ENCODE data around the gene CNGA3. TPM values are rescaled to one million over a fixed set of nuclear protein-coding genes. Genes with fewer than 3 reads are reported as not detected.

The CNGA3 gene
- total and polyA plus RNA-seq, 4 experiments from 2014 or later, result not detected

- peaks cover 0 to 3% (median 1%) of the 10 kb centered on the region in 4 donors for H3K4me1 Mint-ChIP-seq
- no peak overlapping the region for H3K4me3 Mint-ChIP-seq
- ChIA-PET POLR2A (ENCODE audit: partially characterized antibody) (no interaction called here), CTCF (ENCODE audit: partially characterized antibody) (interaction anchor here (8.6 kb wide), 1 partner anchor 576 kb away, joined by 71 read pairs; no protein-coding TSS in a partner anchor)
- Histone ChIP-seq H3K9me3 (ENCODE audit: control insufficient read depth in 1 of 2, low read length in 2 of 2) (no peaks in the 10 kb centered on the region), H3K27ac (ENCODE audit: low read depth, low read length) (no peak overlapping the region), H3K4me3 (ENCODE audit: low read length in 2 of 2) (no peak overlapping the region), H3K36me3 (ENCODE audit: insufficient read depth, low read length) (no peaks in the 10 kb centered on the region), H3K27me3 (ENCODE audit: insufficient read depth, low read length) (no peaks in the 10 kb centered on the region), H3K4me1 (ENCODE audit: insufficient read depth, low read length) (no peaks in the 10 kb centered on the region)
- intact Hi-C loops (cut with micrococcal nuclease), result no loop called here
- H3K27ac Mint-ChIP-seq, result no peak overlapping the region
- H3K36me3 Mint-ChIP-seq, result no peaks in the 10 kb centered on the region
- DNase-seq, result no peak
- H3K27me3 Mint-ChIP-seq, result peaks cover 0 to 14% of the 10 kb centered on the region in 2 donors
- no peaks in the 10 kb centered on the region for H3K9me3 Mint-ChIP-seq
These were observed 35.8 kb downstream of the CNGA3 start for GRCh38 chr2:98382086-98382485.

- no peak overlapping the region for H3K4me3 ChIP-seq (ENCODE audit: low read length in 2 of 2)
- no peaks in the 10 kb centered on the region for H3K36me3 ChIP-seq (ENCODE audit: insufficient read depth, low read length)
- peaks cover 0 to 3% (median 1%) of the 10 kb centered on the region in 4 donors for H3K4me1 Mint-ChIP-seq
- ChIA-PET POLR2A (ENCODE audit: partially characterized antibody) (no interaction called here), CTCF (ENCODE audit: partially characterized antibody) (interaction anchor here (8.6 kb wide), 1 partner anchor 576 kb away, joined by 71 read pairs; no protein-coding TSS in a partner anchor)
- no peaks in the 10 kb centered on the region for H3K4me1 ChIP-seq (ENCODE audit: insufficient read depth, low read length)
- no peaks in the 10 kb centered on the region for H3K9me3 ChIP-seq (ENCODE audit: control insufficient read depth in 1 of 2, low read length in 2 of 2)
- H3K27me3 ChIP-seq (ENCODE audit: insufficient read depth, low read length), result no peaks in the 10 kb centered on the region
- DNase-seq, result no peak
- intact Hi-C loops (cut with micrococcal nuclease), result no loop called here
- H3K27ac Mint-ChIP-seq, result no peak overlapping the region
- H3K4me3 Mint-ChIP-seq, result no peak overlapping the region
- H3K27ac ChIP-seq (ENCODE audit: low read depth, low read length), result no peak overlapping the region
- no peaks in the 10 kb centered on the region for H3K9me3 Mint-ChIP-seq
- H3K36me3 Mint-ChIP-seq, result no peaks in the 10 kb centered on the region
- H3K27me3 Mint-ChIP-seq, result peaks cover 0 to 13% of the 10 kb centered on the region in 2 donors
These were observed 36.5 kb downstream of the CNGA3 start for GRCh38 chr2:98382739-98383138.

GRCh38 chr2:98383166-98383565 is 36.9 kb downstream of the CNGA3 start:
- intact Hi-C loops (cut with micrococcal nuclease), result no loop called here
- CTCF ChIA-PET (ENCODE audit: partially characterized antibody), result interaction anchor here (3.1 to 8.6 kb wide), 2 partner anchors 573 to 577 kb away, joined by 19 to 71 read pairs; no protein-coding TSS in a partner anchor
- Histone ChIP-seq H3K36me3 (ENCODE audit: insufficient read depth, low read length) (no peaks in the 10 kb centered on the region), H3K27me3 (ENCODE audit: insufficient read depth, low read length) (no peaks in the 10 kb centered on the region), H3K4me1 (ENCODE audit: insufficient read depth, low read length) (no peaks in the 10 kb centered on the region), H3K9me3 (ENCODE audit: control insufficient read depth in 1 of 2, low read length in 2 of 2) (no peaks in the 10 kb centered on the region), H3K27ac (ENCODE audit: low read depth, low read length) (no peak overlapping the region), H3K4me3 (ENCODE audit: low read length in 2 of 2) (no peak overlapping the region)
- no peak for DNase-seq
- POLR2A ChIA-PET (ENCODE audit: partially characterized antibody), result no interaction called here
- Mint-ChIP-seq H3K4me3 (no peak overlapping the region), H3K36me3 (no peaks in the 10 kb centered on the region), H3K27me3 (peaks cover 0 to 12% of the 10 kb centered on the region in 2 donors), H3K4me1 (peaks cover 0 to 3% (median 1%) of the 10 kb centered on the region in 4 donors), H3K9me3 (no peaks in the 10 kb centered on the region), H3K27ac (peak overlapping the region in 1 of 7 donors; percentile 60)

- peaks cover 0 to 3% (median 1%) of the 10 kb centered on the region in 4 donors for H3K4me1 Mint-ChIP-seq
- no peaks in the 10 kb centered on the region for H3K27me3 ChIP-seq (ENCODE audit: insufficient read depth, low read length)
- no peaks in the 10 kb centered on the region for H3K9me3 Mint-ChIP-seq
- H3K36me3 Mint-ChIP-seq, result no peaks in the 10 kb centered on the region
- H3K4me3 ChIP-seq (ENCODE audit: low read length in 2 of 2), result no peak overlapping the region
- intact Hi-C loops (cut with micrococcal nuclease), result loop anchor here (1.0 kb wide), 2 partner anchors 579 to 795 kb away; no protein-coding TSS in a partner anchor
- peak; percentile 50 to 62 (median 53) for DNase-seq
- no peak overlapping the region for H3K27ac ChIP-seq (ENCODE audit: low read depth, low read length)
- peaks cover 0 to 10% of the 10 kb centered on the region in 2 donors for H3K27me3 Mint-ChIP-seq
- ChIA-PET CTCF (ENCODE audit: partially characterized antibody) (interaction anchor here (1.0 to 8.6 kb wide), 9 partner anchors 10 to 689 kb away, joined by 3 to 71 read pairs (median 4); no protein-coding TSS in a partner anchor), POLR2A (ENCODE audit: partially characterized antibody) (no interaction called here)
- no peak overlapping the region for H3K27ac Mint-ChIP-seq
- no peaks in the 10 kb centered on the region for H3K4me1 ChIP-seq (ENCODE audit: insufficient read depth, low read length)
- H3K9me3 ChIP-seq (ENCODE audit: control insufficient read depth in 1 of 2, low read length in 2 of 2), result no peaks in the 10 kb centered on the region
- H3K4me3 Mint-ChIP-seq, result peak overlapping the region in 1 of 8 donors; percentile 49
- no peaks in the 10 kb centered on the region for H3K36me3 ChIP-seq (ENCODE audit: insufficient read depth, low read length)
These were observed 38.9 kb downstream of the CNGA3 start for GRCh38 chr2:98385050-98385699.

GRCh38 chr2:98387478-98387877 is 41.2 kb downstream of the CNGA3 start:
- Mint-ChIP-seq H3K27me3 (peaks cover 0 to 7% of the 10 kb centered on the region in 2 donors), H3K36me3 (no peaks in the 10 kb centered on the region), H3K4me3 (no peak overlapping the region), H3K27ac (no peak overlapping the region), H3K4me1 (peaks cover 0 to 3% (median 1%) of the 10 kb centered on the region in 4 donors), H3K9me3 (no peaks in the 10 kb centered on the region)
- Histone ChIP-seq H3K4me1 (ENCODE audit: insufficient read depth, low read length) (no peaks in the 10 kb centered on the region), H3K9me3 (ENCODE audit: control insufficient read depth in 1 of 2, low read length in 2 of 2) (no peaks in the 10 kb centered on the region), H3K27ac (ENCODE audit: low read depth, low read length) (no peak overlapping the region), H3K36me3 (ENCODE audit: insufficient read depth, low read length) (no peaks in the 10 kb centered on the region), H3K4me3 (ENCODE audit: low read length in 2 of 2) (no peak overlapping the region), H3K27me3 (ENCODE audit: insufficient read depth, low read length) (no peaks in the 10 kb centered on the region)
- POLR2A ChIA-PET (ENCODE audit: partially characterized antibody), result no interaction called here
- intact Hi-C loops (cut with micrococcal nuclease), result no loop called here
- CTCF ChIA-PET (ENCODE audit: partially characterized antibody), result interaction anchor here (8.6 kb wide), 1 partner anchor 581 kb away, joined by 71 read pairs; no protein-coding TSS in a partner anchor
- DNase-seq, result no peak

DNA sequence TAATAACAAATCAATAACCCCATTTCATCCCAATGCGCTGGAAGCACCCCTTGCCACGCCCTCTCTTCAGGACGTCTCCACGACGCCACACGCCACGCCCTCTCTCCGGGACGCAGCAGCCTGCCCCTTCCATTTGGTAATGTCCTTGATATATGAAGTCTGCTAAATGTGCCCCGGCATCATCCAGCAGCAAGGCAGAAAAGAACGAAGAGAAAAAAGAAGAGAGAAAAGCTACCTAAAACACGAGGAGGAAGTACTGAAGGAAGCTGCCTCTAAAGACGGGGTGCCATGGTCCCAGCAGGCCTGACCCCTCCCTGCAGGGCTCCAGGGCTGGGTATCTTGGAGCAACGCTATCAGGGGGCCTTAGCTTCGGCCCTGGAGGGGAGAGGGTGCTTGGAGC is 41.8 kb downstream of the CNGA3 start:
- no peak overlapping the region for H3K4me3 ChIP-seq (ENCODE audit: low read length in 2 of 2)
- no peaks in the 10 kb centered on the region for H3K27me3 ChIP-seq (ENCODE audit: insufficient read depth, low read length)
- H3K27ac Mint-ChIP-seq, result no peak overlapping the region
- H3K9me3 ChIP-seq (ENCODE audit: control insufficient read depth in 1 of 2, low read length in 2 of 2), result no peaks in the 10 kb centered on the region
- ChIA-PET CTCF (ENCODE audit: partially characterized antibody) (interaction anchor here (1.0 to 8.6 kb wide), 2 partner anchors 579 to 582 kb away, joined by 3 to 71 read pairs; no protein-coding TSS in a partner anchor), POLR2A (ENCODE audit: partially characterized antibody) (no interaction called here)
- no peaks in the 10 kb centered on the region for H3K4me1 ChIP-seq (ENCODE audit: insufficient read depth, low read length)
- H3K9me3 Mint-ChIP-seq, result no peaks in the 10 kb centered on the region
- peaks cover 0 to 3% (median 1%) of the 10 kb centered on the region in 4 donors for H3K4me1 Mint-ChIP-seq
- H3K4me3 Mint-ChIP-seq, result no peak overlapping the region
- H3K36me3 ChIP-seq (ENCODE audit: insufficient read depth, low read length), result no peaks in the 10 kb centered on the region
- H3K27ac ChIP-seq (ENCODE audit: low read depth, low read length), result no peak overlapping the region
- DNase-seq, result no peak
- intact Hi-C loops (cut with micrococcal nuclease), result no loop called here
- peaks cover 0 to 7% of the 10 kb centered on the region in 2 donors for H3K27me3 Mint-ChIP-seq
- H3K36me3 Mint-ChIP-seq, result no peaks in the 10 kb centered on the region

DNA sequence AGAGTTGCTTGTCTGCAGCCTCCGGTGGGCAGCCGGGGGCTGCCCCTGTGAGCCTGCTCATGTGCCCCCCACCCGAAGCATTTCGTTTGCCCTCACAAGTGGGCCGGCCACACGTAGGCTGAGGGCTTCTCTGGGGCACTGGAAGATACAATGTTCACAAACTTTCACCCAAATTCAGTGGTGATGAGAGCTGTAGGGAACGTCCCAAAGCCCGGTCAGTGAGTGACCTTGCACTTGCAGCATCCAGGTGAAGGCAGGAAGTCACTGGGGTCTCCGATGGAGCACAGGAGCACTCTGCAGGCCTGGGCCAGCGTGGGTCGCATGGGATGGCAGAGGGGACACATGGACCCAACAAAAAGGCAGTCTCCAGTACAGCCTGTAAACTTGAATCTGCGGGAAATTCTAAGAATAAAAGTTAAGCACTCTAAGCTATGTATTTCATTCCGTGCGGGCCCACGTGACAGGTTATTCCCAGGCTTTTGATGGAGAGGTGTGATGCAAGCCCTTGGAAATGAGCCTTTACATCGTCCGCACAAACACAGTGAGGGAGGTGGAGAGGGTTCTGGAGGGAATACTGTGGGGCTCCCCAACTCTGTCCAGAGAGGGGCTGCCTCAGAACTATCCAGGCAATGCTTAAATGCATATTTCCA is 42.5 kb downstream of the CNGA3 start:
- H3K27me3 Mint-ChIP-seq, result peaks cover 0 to 7% of the 10 kb centered on the region in 2 donors
- no peaks in the 10 kb centered on the region for H3K36me3 Mint-ChIP-seq
- Histone ChIP-seq H3K9me3 (ENCODE audit: control insufficient read depth in 1 of 2, low read length in 2 of 2) (no peaks in the 10 kb centered on the region), H3K27ac (ENCODE audit: low read depth, low read length) (no peak overlapping the region), H3K4me3 (ENCODE audit: low read length in 2 of 2) (no peak overlapping the region), H3K36me3 (ENCODE audit: insufficient read depth, low read length) (no peaks in the 10 kb centered on the region), H3K27me3 (ENCODE audit: insufficient read depth, low read length) (no peaks in the 10 kb centered on the region), H3K4me1 (ENCODE audit: insufficient read depth, low read length) (no peaks in the 10 kb centered on the region)
- H3K4me3 Mint-ChIP-seq, result no peak overlapping the region
- H3K9me3 Mint-ChIP-seq, result no peaks in the 10 kb centered on the region
- no peak for DNase-seq
- intact Hi-C loops (cut with micrococcal nuclease), result no loop called here
- ChIA-PET POLR2A (ENCODE audit: partially characterized antibody) (no interaction called here), CTCF (ENCODE audit: partially characterized antibody) (interaction anchor here (1.0 to 8.6 kb wide), 2 partner anchors 579 to 582 kb away, joined by 3 to 71 read pairs; no protein-coding TSS in a partner anchor)
- peaks cover 0 to 3% (median 1%) of the 10 kb centered on the region in 4 donors for H3K4me1 Mint-ChIP-seq
- H3K27ac Mint-ChIP-seq, result no peak overlapping the region
